OCI-LY7 (cell line): Measurements from ENCODE around the gene PDZRN3. TPM values are rescaled to one million over a fixed set of nuclear protein-coding genes. Genes with fewer than 3 reads are reported as not detected.

ENCODE experiments used
- BruUV-seq: library from RNA; stranded (reverse); fragments of 400-500 nt; replicated peaks from 2 replicates; lab custom pipeline; 2021; lab: Mats Ljungman, UMichigan
- CTCF ChIA-PET: fragments of 300-600 bp; sonication (Branson Sonifier 250); formaldehyde crosslinking; loops from one replicate; lab custom pipeline; 2022; ENCODE audit warnings: antibody characterized with exemption; ENCODE audit not compliant: unreplicated experiment; lab: Charles Lee
- POLR2A ChIA-PET: fragments of 300-600 bp; sonication (Branson Sonifier 250); formaldehyde crosslinking; loops from one replicate; lab custom pipeline; 2022; ENCODE audit warnings: antibody characterized with exemption; lab: Charles Lee
- DNase-seq: peaks from one replicate; pipeline ENCODE4 v3.0.0-alpha.2; 2015; ENCODE audit warnings: low spot score
- H2AFZ ChIP-seq: fragments of 200-600 bp; sonication (generic), shearing (Covaris generic); 2 replicates; pipeline ENCODE4 v1.6.1; 2014; ENCODE audit warnings: mild to moderate bottlenecking, antibody characterized with exemption, low read length, moderate library complexity
- H3K27ac ChIP-seq: fragments of 200-600 bp; sonication (generic); 2 replicates; pipeline ENCODE4 v1.5.1; 2014; ENCODE audit warnings: mixed run types, low read depth, mild to moderate bottlenecking, moderate library complexity, low read length, inconsistent platforms; ENCODE audit not compliant: poor library complexity, severe bottlenecking
- H3K36me3 ChIP-seq: fragments of 200-600 bp; sonication (generic); 2 replicates; pipeline ENCODE4 v1.6.1; 2014; ENCODE audit warnings: mild to moderate bottlenecking, antibody characterized with exemption, low read length, moderate library complexity, mixed read lengths; ENCODE audit not compliant: insufficient read depth
- H3K4me1 ChIP-seq: fragments of 200-600 bp; sonication (generic); 2 replicates; pipeline ENCODE4 v1.5.1; 2014; ENCODE audit warnings: mild to moderate bottlenecking, low read length; ENCODE audit not compliant: insufficient read depth, poor library complexity, severe bottlenecking
- H3K4me2 ChIP-seq: fragments of 200-600 bp; sonication (generic); 2 replicates; pipeline ENCODE4 v1.6.1; 2014; ENCODE audit warnings: mild to moderate bottlenecking, low read length
- H3K4me3 ChIP-seq: fragments of 200-600 bp; sonication (generic); 2 replicates; pipeline ENCODE4 v1.5.1; 2014; ENCODE audit warnings: mild to moderate bottlenecking, low read depth, low read length; ENCODE audit not compliant: poor library complexity, severe bottlenecking
- H3K79me2 ChIP-seq: fragments of 200-600 bp; sonication (generic); 2 replicates; pipeline ENCODE4 v1.6.1; 2016; ENCODE audit warnings: low read depth, mild to moderate bottlenecking, low read length, moderate library complexity, mixed read lengths; ENCODE audit not compliant: insufficient read depth
- H3K9me2 ChIP-seq: fragments of 200-600 bp; sonication (generic); 2 replicates; pipeline ENCODE4 v1.6.1; 2016; ENCODE audit warnings: mild to moderate bottlenecking, low read length, mixed read lengths; ENCODE audit not compliant: insufficient read depth
- H3K9me3 ChIP-seq: fragments of 200-600 bp; sonication (generic); 2 replicates; pipeline ENCODE4 v1.6.1; 2014; ENCODE audit warnings: mild to moderate bottlenecking, mixed run types, low read length, mixed read lengths
- H4K20me1 ChIP-seq: fragments of 200-600 bp; sonication (generic); 2 replicates; pipeline ENCODE4 v1.6.1; 2014; ENCODE audit warnings: mild to moderate bottlenecking, antibody characterized with exemption, low read length, moderate library complexity, mixed read lengths; ENCODE audit not compliant: insufficient read depth
- EZH2phosphoT487 ChIP-seq: fragments of 200-600 bp; sonication (generic); IDR thresholded peaks from 2 replicates; pipeline ENCODE4 v1.6.1; 2018; ENCODE audit warnings: low read depth, borderline replicate concordance, mild to moderate bottlenecking, mixed run types, antibody characterized with exemption, low read length, moderate library complexity, mixed read lengths
- intact Hi-C: fragments of 100-400 bp; cut with micrococcal nuclease; formaldehyde crosslinking; loops from one replicate; pipeline ENCODE4 v1.10.0; 2022; ENCODE audit not compliant: unreplicated experiment
- total RNA-seq, 2 experiments: library from RNA; depleted of rRNA in 1 of 2; stranded (reverse); fragments of >200 nt in 1 of 2; shearing (Covaris generic) in 1 of 2; gene quantifications; 2 replicates each; pipeline ENCODE4 v1.2.3, GENCODE V29; 2014 to 2022
- TF ChIP-seq, protein P1 (sequence below): fragments of 200-600 bp; sonication (generic); conservative IDR thresholded peaks from 2 replicates; pipeline ENCODE4 v1.5.1; 2014; ENCODE audit warnings: mild to moderate bottlenecking, antibody characterized with exemption, low read length, moderate library complexity, mixed read lengths

The PDZRN3 gene
- total RNA-seq, 2 experiments from 2014 or later: 0.95 TPM; not detected in 1

DNA sequence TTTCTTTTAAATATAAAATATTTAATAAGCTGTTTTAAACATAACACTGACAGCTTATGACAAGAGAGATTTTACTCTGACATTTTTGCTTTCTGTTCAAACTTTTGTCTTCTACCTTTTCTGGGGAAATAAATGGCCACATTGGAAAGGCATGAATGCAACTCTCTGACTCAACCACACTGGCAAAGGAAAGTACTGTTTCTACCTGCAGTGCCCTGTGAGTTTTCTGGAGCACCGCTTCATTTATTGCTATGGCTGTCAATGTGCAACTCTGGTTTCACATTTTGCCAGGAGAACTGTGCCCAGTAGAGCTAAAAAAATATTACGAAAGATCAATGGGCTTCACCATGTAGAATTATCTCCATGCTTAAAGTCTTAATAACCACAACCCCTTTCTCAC, 15.1 kb downstream of the PDZRN3 start:
- Histone ChIP-seq H3K27ac (no peak overlapping the region), H2AFZ (no peak overlapping the region), H3K9me2 (no peaks in the 10 kb centered on the region), H3K4me1 (no peaks in the 10 kb centered on the region), H3K4me3 (no peak overlapping the region), H3K4me2 (no peak overlapping the region), H3K9me3 (no peaks in the 10 kb centered on the region), H3K36me3 (no peaks in the 10 kb centered on the region), H3K79me2 (no peaks in the 10 kb centered on the region), H4K20me1 (no peaks in the 10 kb centered on the region)
- POLR2A ChIA-PET: no interaction called here
- no peak for TF ChIP-seq EZH2phosphoT487
- TF ChIP-seq, protein P1, sequence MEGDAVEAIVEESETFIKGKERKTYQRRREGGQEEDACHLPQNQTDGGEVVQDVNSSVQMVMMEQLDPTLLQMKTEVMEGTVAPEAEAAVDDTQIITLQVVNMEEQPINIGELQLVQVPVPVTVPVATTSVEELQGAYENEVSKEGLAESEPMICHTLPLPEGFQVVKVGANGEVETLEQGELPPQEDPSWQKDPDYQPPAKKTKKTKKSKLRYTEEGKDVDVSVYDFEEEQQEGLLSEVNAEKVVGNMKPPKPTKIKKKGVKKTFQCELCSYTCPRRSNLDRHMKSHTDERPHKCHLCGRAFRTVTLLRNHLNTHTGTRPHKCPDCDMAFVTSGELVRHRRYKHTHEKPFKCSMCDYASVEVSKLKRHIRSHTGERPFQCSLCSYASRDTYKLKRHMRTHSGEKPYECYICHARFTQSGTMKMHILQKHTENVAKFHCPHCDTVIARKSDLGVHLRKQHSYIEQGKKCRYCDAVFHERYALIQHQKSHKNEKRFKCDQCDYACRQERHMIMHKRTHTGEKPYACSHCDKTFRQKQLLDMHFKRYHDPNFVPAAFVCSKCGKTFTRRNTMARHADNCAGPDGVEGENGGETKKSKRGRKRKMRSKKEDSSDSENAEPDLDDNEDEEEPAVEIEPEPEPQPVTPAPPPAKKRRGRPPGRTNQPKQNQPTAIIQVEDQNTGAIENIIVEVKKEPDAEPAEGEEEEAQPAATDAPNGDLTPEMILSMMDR: no peak
- no TSS peak for BruUV-seq
- intact Hi-C loops: no loop called here
- CTCF ChIA-PET: no interaction called here
- DNase-seq: no peak

DNA sequence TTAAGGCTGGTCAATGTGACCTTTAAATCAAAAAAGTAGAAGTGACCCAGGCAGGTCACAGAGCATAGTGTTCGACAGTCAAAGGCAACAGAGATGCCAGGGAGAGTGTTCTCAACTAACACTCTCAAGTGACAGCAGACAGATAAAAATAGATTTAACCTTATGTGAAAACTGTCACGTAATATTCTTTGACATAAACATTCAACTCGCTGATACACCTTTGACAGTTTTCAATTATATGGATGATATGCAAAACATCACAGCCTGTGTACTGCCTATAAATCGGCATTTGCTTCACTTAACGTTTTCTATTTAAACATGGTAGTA, 15.5 kb downstream of the PDZRN3 start:
- POLR2A ChIA-PET: no interaction called here
- H4K20me1 ChIP-seq: no peaks in the 10 kb centered on the region
- H3K27ac ChIP-seq: no peak overlapping the region
- H3K4me1 ChIP-seq: no peaks in the 10 kb centered on the region
- H3K9me3 ChIP-seq: no peaks in the 10 kb centered on the region
- no peak overlapping the region for H2AFZ ChIP-seq
- H3K9me2 ChIP-seq: no peaks in the 10 kb centered on the region
- H3K4me3 ChIP-seq: no peak overlapping the region
- CTCF ChIA-PET: no interaction called here
- TF ChIP-seq, protein P1: no peak
- TF ChIP-seq EZH2phosphoT487: no peak
- BruUV-seq: no TSS peak
- no peak for DNase-seq
- intact Hi-C loops: no loop called here
- H3K36me3 ChIP-seq: no peaks in the 10 kb centered on the region
- H3K79me2 ChIP-seq: no peaks in the 10 kb centered on the region
- H3K4me2 ChIP-seq: no peak overlapping the region

DNA sequence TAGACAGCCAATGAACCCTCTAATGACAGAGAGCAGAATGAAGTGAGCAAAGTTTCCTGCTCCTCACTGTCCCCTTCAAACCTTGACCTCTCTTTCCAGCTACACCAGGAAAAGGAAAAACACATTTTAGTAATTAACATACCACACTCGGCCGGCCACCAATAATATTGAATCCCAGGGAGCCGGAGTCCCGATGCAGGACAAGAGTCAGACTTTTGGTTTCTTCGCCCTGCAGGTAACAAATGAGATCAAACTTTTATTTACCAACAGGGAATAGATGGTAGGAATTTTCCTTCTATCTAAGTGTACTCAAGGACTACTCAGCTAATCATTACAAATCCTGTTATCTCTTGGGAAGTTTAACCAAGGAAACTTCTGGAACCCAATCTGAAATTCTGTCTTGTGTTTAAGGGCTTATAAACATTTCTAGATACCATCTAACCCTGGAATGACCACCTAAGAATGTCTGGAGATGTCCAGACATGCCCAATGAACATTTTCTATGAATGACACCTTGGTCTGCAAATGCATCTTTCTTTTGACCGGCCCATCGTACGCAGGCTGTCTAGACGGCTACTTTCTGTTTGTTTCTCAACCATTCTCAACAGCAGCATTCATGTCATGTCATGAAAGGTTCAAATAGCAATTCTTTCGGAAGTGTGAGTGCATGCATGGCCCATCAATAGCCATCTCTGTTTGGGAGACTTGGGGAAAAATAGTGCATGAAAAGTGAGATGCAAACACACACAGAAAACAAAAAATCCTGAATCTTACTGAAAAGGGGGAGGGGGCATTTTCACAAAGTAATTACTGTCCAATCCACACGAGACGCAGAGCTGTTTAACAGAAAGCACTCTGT, 16.1 kb downstream of the PDZRN3 start:
- BruUV-seq: no TSS peak
- no peak overlapping the region for H3K4me3 ChIP-seq
- H3K79me2 ChIP-seq: no peaks in the 10 kb centered on the region
- no peak for TF ChIP-seq EZH2phosphoT487
- TF ChIP-seq, protein P1: no peak
- no peaks in the 10 kb centered on the region for H3K9me3 ChIP-seq
- no peak overlapping the region for H2AFZ ChIP-seq
- intact Hi-C loops: no loop called here
- H4K20me1 ChIP-seq: no peaks in the 10 kb centered on the region
- ChIA-PET CTCF (no interaction called here), POLR2A (interaction anchor here (1.1 kb wide), 1 partner anchor 29 kb away, joined by 4 read pairs; no protein-coding TSS in a partner anchor)
- DNase-seq: no peak
- no peak overlapping the region for H3K4me2 ChIP-seq
- no peaks in the 10 kb centered on the region for H3K36me3 ChIP-seq
- H3K9me2 ChIP-seq: no peaks in the 10 kb centered on the region
- H3K4me1 ChIP-seq: no peaks in the 10 kb centered on the region
- no peak overlapping the region for H3K27ac ChIP-seq
